Tibial nerve (tissue), 4 donors: ENCODE results near the gene ADRA2C. TPM values are rescaled to one million over a fixed set of nuclear protein-coding genes. Genes with fewer than 3 reads are reported as not detected.

Experiments
- DNase-seq, 2 donors: peaks; one replicate each; pipeline ENCODE4 v3.0.0-alpha.2; 2019; ENCODE audit warnings: low spot score in 2 of 2
- H3K27ac ChIP-seq, 4 donors: fragments of 200-600 bp; sonication (generic) in 3 of 4; one replicate each; pipeline ENCODE4 v1.5.1; 2017 to 2019; ENCODE audit warnings: mild to moderate bottlenecking in 1 of 4
- H3K27me3 ChIP-seq, 2 donors: fragments of 200-600 bp; sonication (generic) in 1 of 2; one replicate each; pipeline versions ENCODE4 v1.5.1 to v1.6.0; 2017 to 2019
- H3K36me3 ChIP-seq, 3 donors: fragments of 200-600 bp; sonication (generic); one replicate each; pipeline ENCODE4 v1.5.1; 2018 to 2019
- H3K4me1 ChIP-seq, 4 donors: fragments of 200-600 bp; sonication (generic) in 3 of 4; one replicate each; pipeline ENCODE4 v1.5.1; 2017 to 2019
- H3K4me3 ChIP-seq, 4 donors: fragments of 200-600 bp; sonication (generic) in 3 of 4; one replicate each; pipeline ENCODE4 v1.5.1; 2017 to 2019; ENCODE audit warnings: mild to moderate bottlenecking in 1 of 4, moderate library complexity in 1 of 4
- H3K9me3 ChIP-seq, 4 donors: fragments of 200-600 bp; sonication (generic) in 3 of 4; one replicate each; pipeline ENCODE4 v1.5.1; 2017 to 2019
- CTCF ChIP-seq, 5 experiments: fragments of 200-600 bp in 3 of 5; fragments of 450-650 bp in 2 of 5; sonication (generic) in 3 of 5; IDR thresholded peaks; one replicate each; pipeline ENCODE4 v1.5.1; 2016 to 2019; ENCODE audit warnings: antibody characterized with exemption in 5 of 5, mild to moderate bottlenecking in 3 of 5, moderate library complexity in 2 of 5
- EP300 ChIP-seq, 2 donors: sonication (generic); formaldehyde crosslinking; IDR thresholded peaks; one replicate each; pipeline ENCODE4 v1.6.1; 2017; ENCODE audit warnings: antibody characterized with exemption in 2 of 2, mild to moderate bottlenecking in 1 of 2
- POLR2A ChIP-seq, 2 donors: fragments of 450-650 bp; IDR thresholded peaks; one replicate each; pipeline ENCODE4 v1.6.1; 2017; ENCODE audit warnings: antibody characterized with exemption in 2 of 2, mild to moderate bottlenecking in 2 of 2, moderate library complexity in 2 of 2
- WGBS, 2 donors: methylation state at CpG; one replicate each; pipeline ENCODE4 v1.1.5; 2018; 5-methylcytosine and 5-hydroxymethylcytosine counted together
- total RNA-seq, 4 donors: library from RNA; depleted of rRNA; stranded (reverse); fragments of >200 nt; gene quantifications; one replicate each; pipeline ENCODE4 v1.1.0, GENCODE V29; 2016

The ADRA2C gene
- total RNA-seq, 4 donors from 2014 or later = 3.1 to 13.2 (median 7.5) TPM

GRCh38 chr4:3729188-3729881, 36.9 kb upstream of the ADRA2C start:
- WGBS, 2 donors = 54 to 66% methylated on average over 11 of the region's 11 CpGs
- Histone ChIP-seq H3K27ac (no peak overlapping the region), H3K4me3 (no peak overlapping the region), H3K36me3 (no peaks in the 10 kb centered on the region), H3K27me3 (peaks cover 0 to 45% of the 10 kb centered on the region in 2 donors), H3K9me3 (peaks cover 0 to 16% (median 0%) of the 10 kb centered on the region in 4 donors), H3K4me1 (peaks cover 0 to 4% (median 0%) of the 10 kb centered on the region in 4 donors)
- no peak for DNase-seq
- TF ChIP-seq CTCF (IDR thresholded peaks at IDR 0.05) = no peak

GRCh38 chr4:3729882-3730226, 36.3 kb upstream of the ADRA2C start:
- no peak overlapping the region for H3K4me3 ChIP-seq
- peaks cover 0 to 21% (median 0%) of the 10 kb centered on the region in 4 donors for H3K9me3 ChIP-seq
- peaks cover 0 to under 1% (median 0%) of the 10 kb centered on the region in 4 donors for H3K4me1 ChIP-seq
- 46 to 53% methylated on average over 5 of the region's 5 CpGs for WGBS, 2 donors
- no peak for DNase-seq
- no peak overlapping the region for H3K27ac ChIP-seq
- no peaks in the 10 kb centered on the region for H3K36me3 ChIP-seq
- TF ChIP-seq EP300 (IDR thresholded peaks at IDR 0.05) = no peak
- TF ChIP-seq POLR2A (IDR thresholded peaks at IDR 0.05) = no peak
- TF ChIP-seq CTCF (IDR thresholded peaks at IDR 0.05) = no peak
- H3K27me3 ChIP-seq = peaks cover 0 to 40% of the 10 kb centered on the region in 2 donors

GRCh38 chr4:3730422-3731190, 35.6 kb upstream of the ADRA2C start:
- Histone ChIP-seq H3K9me3 (peaks cover 0 to 28% (median 0%) of the 10 kb centered on the region in 4 donors), H3K27ac (no peak overlapping the region), H3K4me1 (no peaks in the 10 kb centered on the region), H3K4me3 (no peak overlapping the region), H3K27me3 (peaks cover 0 to 32% of the 10 kb centered on the region in 2 donors), H3K36me3 (no peaks in the 10 kb centered on the region)
- DNase-seq = no peak
- no peak for TF ChIP-seq EP300 (IDR thresholded peaks at IDR 0.05)
- no peak for TF ChIP-seq CTCF (IDR thresholded peaks at IDR 0.05)
- no peak for TF ChIP-seq POLR2A (IDR thresholded peaks at IDR 0.05)
- WGBS, 2 donors = 85 to 90% methylated on average over 10 to 11 of the region's 17 CpGs

- no peaks in the 10 kb centered on the region for H3K36me3 ChIP-seq
- H3K27me3 ChIP-seq = peaks cover 0 to 20% of the 10 kb centered on the region in 2 donors
- no peak overlapping the region for H3K4me3 ChIP-seq
- WGBS, 2 donors = 78 to 80% methylated on average over 22 to 26 of the region's 31 CpGs
- no peaks in the 10 kb centered on the region for H3K4me1 ChIP-seq
- H3K9me3 ChIP-seq = peaks cover 0 to 39% (median 0%) of the 10 kb centered on the region in 4 donors
- no peak for DNase-seq
- no peak overlapping the region for H3K27ac ChIP-seq
- TF ChIP-seq POLR2A (IDR thresholded peaks at IDR 0.05) (no peak), EP300 (IDR thresholded peaks at IDR 0.05) (no peak), CTCF (IDR thresholded peaks at IDR 0.05) (no peak)
These were observed 33.8 kb upstream of the ADRA2C start for GRCh38 chr4:3732076-3733028.
